Esophagus muscularis mucosa (tissue), 4 donors: ENCODE measurements around the gene NAV2. TPM values are rescaled to one million over a fixed set of nuclear protein-coding genes. Genes with fewer than 3 reads are reported as not detected.
A peak's percentile ranks its signal among the peaks of the same experiment; 100 is the strongest.

Source experiments
- DNase-seq: peaks from one replicate; pipeline ENCODE4 v3.0.0-alpha.2; 2017; ENCODE audit errors: extremely low spot score
- H3K27ac ChIP-seq, 4 donors: fragments of 200-600 bp; sonication (generic); replicated peaks in 1 of 4; 1 replicate in 3 of 4; 2 replicates in 1 of 4; pipeline ENCODE4 v1.5.1; 2016 to 2019; ENCODE audit warnings: mild to moderate bottlenecking in 1 of 4
- H3K27me3 ChIP-seq, 4 donors: fragments of 200-600 bp; sonication (generic); one replicate each; pipeline versions ENCODE4 v1.5.1 to v1.6.0; 2016 to 2019
- H3K36me3 ChIP-seq, 4 donors: fragments of 200-600 bp; sonication (generic); one replicate each; pipeline ENCODE4 v1.5.1; 2016 to 2019
- H3K4me1 ChIP-seq, 4 donors: fragments of 200-600 bp; sonication (generic); one replicate each; pipeline ENCODE4 v1.5.1; 2016 to 2019
- H3K4me3 ChIP-seq, 4 donors: fragments of 200-600 bp; sonication (generic); 1 replicate in 2 of 4; 2 replicates in 2 of 4; pipeline ENCODE4 v1.5.1; 2016 to 2019; ENCODE audit warnings: mild to moderate bottlenecking in 4 of 4, moderate library complexity in 1 of 4
- H3K9me3 ChIP-seq, 4 donors: fragments of 200-600 bp; sonication (generic); 1 replicate in 3 of 4; 2 replicates in 1 of 4; pipeline ENCODE4 v1.5.1; 2016 to 2019
- EP300 ChIP-seq: sonication (generic); formaldehyde crosslinking; IDR thresholded peaks from one replicate; pipeline ENCODE4 v1.6.1; 2017; ENCODE audit warnings: antibody characterized with exemption
- POLR2A ChIP-seq: fragments of 450-650 bp; IDR thresholded peaks from one replicate; pipeline ENCODE4 v1.6.1; 2017; ENCODE audit warnings: antibody characterized with exemption, moderate library complexity, mild to moderate bottlenecking, low read depth
- POLR2AphosphoS5 ChIP-seq, 2 donors: sonication (generic); formaldehyde crosslinking; IDR thresholded peaks; one replicate each; pipeline ENCODE4 v1.6.1; 2017; ENCODE audit warnings: antibody characterized with exemption in 2 of 2
- WGBS: methylation state at CpG from one replicate; pipeline ENCODE4 v1.1.5; 2018; 5-methylcytosine and 5-hydroxymethylcytosine counted together
- intact Hi-C: fragments of 100-400 bp; cut with DNase I; formaldehyde crosslinking; loops from one replicate; pipeline ENCODE4 v1.15.1; 2023
- total RNA-seq, 4 donors: library from RNA; depleted of rRNA; stranded (reverse); fragments of >200 nt; gene quantifications; one replicate each; pipeline versions ENCODE4 v1.1.0 to v1.2.1, GENCODE V29; 2016
- TF ChIP-seq, protein P1 (sequence below), 3 experiments: fragments of 200-600 bp in 2 of 3; fragments of 450-650 bp in 1 of 3; sonication (generic) in 2 of 3; IDR thresholded peaks; one replicate each; pipeline ENCODE4 v1.5.1; 2017 to 2019; ENCODE audit warnings: antibody characterized with exemption in 3 of 3, mild to moderate bottlenecking in 2 of 3, moderate library complexity in 1 of 3

The NAV2 gene
- total RNA-seq, 4 donors from 2014 or later = 21.9 to 57.0 (median 37.5) TPM

DNA sequence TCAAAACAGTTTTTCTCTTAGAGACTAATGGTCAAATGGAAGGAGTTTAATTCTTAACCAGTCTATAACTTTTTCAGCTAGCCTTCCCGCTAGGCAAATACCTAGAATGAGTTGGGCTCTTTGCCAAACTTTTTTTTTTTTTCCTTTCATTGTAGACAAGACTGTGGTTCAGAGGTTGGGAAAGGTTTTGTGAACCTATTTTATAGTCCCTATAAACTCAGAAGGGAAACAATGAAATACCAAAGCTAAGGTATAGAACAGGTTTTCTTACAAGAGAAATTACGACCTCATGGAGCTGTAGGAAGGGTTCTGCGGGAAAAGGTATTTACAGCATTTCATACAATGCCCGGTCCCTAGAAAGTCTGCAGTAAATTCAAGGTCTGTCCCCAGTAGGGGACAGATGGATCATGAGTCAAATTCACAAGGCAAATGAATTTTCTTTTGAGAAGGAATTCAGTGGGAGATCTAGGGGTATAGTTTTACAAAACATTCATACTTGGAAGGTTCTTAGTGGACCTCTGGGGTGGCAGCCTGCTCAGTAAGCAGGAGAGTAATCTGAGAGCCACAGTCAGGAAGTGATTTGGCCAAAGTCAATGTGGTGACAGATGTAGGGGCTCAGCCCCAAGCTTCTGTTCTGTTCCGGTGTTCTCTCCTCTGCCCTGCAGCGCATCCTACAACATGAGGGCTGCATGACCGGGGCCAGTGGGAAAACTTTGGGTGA is 300.9 kb downstream of the NAV2 start:
- Histone ChIP-seq H3K27ac (no peak overlapping the region), H3K36me3 (no peaks in the 10 kb centered on the region), H3K27me3 (no peaks in the 10 kb centered on the region), H3K4me1 (peaks cover 14 to 56% (median 45%) of the 10 kb centered on the region in 4 donors), H3K9me3 (no peaks in the 10 kb centered on the region), H3K4me3 (no peak overlapping the region)
- 75% methylated on average over 5 of the region's 7 CpGs for WGBS
- intact Hi-C loops = no loop called here
- no peak for DNase-seq
- TF ChIP-seq, protein P1, sequence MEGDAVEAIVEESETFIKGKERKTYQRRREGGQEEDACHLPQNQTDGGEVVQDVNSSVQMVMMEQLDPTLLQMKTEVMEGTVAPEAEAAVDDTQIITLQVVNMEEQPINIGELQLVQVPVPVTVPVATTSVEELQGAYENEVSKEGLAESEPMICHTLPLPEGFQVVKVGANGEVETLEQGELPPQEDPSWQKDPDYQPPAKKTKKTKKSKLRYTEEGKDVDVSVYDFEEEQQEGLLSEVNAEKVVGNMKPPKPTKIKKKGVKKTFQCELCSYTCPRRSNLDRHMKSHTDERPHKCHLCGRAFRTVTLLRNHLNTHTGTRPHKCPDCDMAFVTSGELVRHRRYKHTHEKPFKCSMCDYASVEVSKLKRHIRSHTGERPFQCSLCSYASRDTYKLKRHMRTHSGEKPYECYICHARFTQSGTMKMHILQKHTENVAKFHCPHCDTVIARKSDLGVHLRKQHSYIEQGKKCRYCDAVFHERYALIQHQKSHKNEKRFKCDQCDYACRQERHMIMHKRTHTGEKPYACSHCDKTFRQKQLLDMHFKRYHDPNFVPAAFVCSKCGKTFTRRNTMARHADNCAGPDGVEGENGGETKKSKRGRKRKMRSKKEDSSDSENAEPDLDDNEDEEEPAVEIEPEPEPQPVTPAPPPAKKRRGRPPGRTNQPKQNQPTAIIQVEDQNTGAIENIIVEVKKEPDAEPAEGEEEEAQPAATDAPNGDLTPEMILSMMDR (IDR thresholded peaks at IDR 0.05) = no peak
- no peak for TF ChIP-seq EP300
- TF ChIP-seq POLR2A = no peak
- TF ChIP-seq POLR2AphosphoS5 (IDR thresholded peaks at IDR 0.05) = no peak

DNA sequence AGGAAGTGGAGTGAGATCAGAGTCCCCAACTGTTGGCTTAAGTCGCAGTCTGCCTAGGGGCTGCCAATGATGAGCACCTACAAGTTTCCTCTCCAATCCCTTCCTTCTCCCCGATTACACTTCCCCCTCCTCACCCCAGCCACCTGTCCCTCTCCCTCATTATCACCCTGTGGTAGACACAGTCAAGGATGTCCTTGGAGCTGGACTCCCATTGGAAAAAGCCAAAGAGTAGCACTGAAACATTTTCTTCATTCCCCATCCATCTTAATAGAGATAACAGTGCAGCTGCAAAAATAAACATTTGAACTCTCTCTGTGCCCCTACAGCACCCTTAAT is 301.4 kb downstream of the NAV2 start:
- DNase-seq = no peak
- H3K27ac ChIP-seq = no peak overlapping the region
- peaks cover 10 to 51% (median 39%) of the 10 kb centered on the region in 4 donors for H3K4me1 ChIP-seq
- H3K9me3 ChIP-seq = no peaks in the 10 kb centered on the region
- intact Hi-C loops = no loop called here
- H3K27me3 ChIP-seq = no peaks in the 10 kb centered on the region
- TF ChIP-seq POLR2AphosphoS5 (IDR thresholded peaks at IDR 0.05) = no peak
- TF ChIP-seq EP300 = no peak
- no peak for TF ChIP-seq POLR2A
- TF ChIP-seq, protein P1 (IDR thresholded peaks at IDR 0.05) = no peak
- H3K36me3 ChIP-seq = no peaks in the 10 kb centered on the region
- no peak overlapping the region for H3K4me3 ChIP-seq
- 29% methylated on average over 2 of the region's 2 CpGs for WGBS

DNA sequence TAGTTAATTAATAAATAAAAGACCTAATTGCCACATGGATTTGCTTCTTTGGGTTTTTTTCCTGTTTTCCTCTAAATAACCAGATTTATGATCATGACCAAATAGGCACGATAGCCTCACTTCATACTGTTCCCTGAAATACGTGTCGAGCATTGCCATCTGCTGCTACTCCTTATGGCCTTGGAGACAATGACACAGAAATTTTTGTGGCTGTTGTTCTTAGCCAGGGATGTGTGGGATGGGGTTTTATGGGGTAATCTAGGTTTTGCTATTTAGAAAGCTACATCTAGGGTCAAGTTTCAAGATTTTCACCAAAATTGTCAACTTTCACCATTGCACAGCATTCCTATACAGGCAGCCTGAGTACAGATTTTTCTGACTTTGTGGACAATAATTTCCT is 302.5 kb downstream of the NAV2 start:
- no peak overlapping the region for H3K4me3 ChIP-seq
- peaks cover 10 to 47% (median 39%) of the 10 kb centered on the region in 4 donors for H3K4me1 ChIP-seq
- H3K27me3 ChIP-seq = no peaks in the 10 kb centered on the region
- no peaks in the 10 kb centered on the region for H3K36me3 ChIP-seq
- H3K9me3 ChIP-seq = no peaks in the 10 kb centered on the region
- intact Hi-C loops = no loop called here
- no peak for TF ChIP-seq POLR2AphosphoS5 (IDR thresholded peaks at IDR 0.05)
- no peak for TF ChIP-seq POLR2A
- TF ChIP-seq EP300 = no peak
- TF ChIP-seq, protein P1 (IDR thresholded peaks at IDR 0.05) = no peak
- no peak overlapping the region for H3K27ac ChIP-seq
- no peak for DNase-seq
- 94% methylated on average over 3 of the region's 3 CpGs for WGBS

DNA sequence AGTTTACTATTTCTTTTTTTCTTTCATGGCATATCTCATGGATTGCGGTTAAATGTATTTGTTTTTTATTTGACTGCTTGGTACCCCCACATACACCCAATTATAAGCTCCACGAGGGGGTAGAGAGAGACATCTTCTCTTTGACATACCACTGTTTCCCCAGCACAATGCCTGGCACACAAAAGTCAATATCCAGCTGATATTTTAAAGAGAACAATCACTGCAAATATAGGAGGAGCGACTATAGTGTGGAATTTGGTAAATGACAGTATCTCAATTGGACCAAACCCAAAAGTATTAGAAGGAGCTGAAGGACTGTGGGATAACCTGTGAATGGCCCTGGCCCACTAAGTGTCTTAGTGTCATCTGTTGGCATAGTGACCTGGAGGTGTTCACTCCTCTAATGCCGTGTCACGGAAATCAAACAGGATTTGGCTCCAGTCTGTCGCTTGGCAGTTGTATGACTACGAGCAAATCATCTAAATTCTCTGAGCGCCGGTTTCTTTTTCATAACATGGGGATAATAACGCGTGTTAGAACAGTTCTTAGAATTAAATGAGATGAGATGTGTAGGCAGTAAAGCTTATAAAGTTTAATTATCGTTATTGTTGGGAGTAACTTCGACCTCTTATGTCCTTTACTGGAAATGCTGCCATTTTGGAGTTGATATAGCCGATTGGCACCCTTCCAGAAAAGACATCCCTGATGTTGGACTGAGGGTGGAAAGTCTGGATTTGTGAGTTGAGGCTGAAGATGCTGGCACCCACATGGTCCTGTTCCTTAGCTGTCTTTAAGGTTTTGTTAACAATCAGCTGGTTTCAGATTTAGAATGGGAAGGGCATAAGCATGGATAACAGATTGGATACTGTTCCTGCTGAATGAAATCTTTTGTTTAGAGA is 303.1 kb downstream of the NAV2 start:
- Histone ChIP-seq H3K27ac (peak overlapping the region in 1 of 4 donors; percentile 7), H3K36me3 (no peaks in the 10 kb centered on the region), H3K4me3 (no peak overlapping the region), H3K9me3 (no peaks in the 10 kb centered on the region), H3K27me3 (no peaks in the 10 kb centered on the region), H3K4me1 (peaks cover 10 to 49% (median 35%) of the 10 kb centered on the region in 4 donors)
- TF ChIP-seq POLR2AphosphoS5 (IDR thresholded peaks at IDR 0.05) = no peak
- no peak for TF ChIP-seq POLR2A
- no peak for TF ChIP-seq EP300
- TF ChIP-seq, protein P1 (IDR thresholded peaks at IDR 0.05) = no peak
- 63% methylated on average over 14 of the region's 14 CpGs for WGBS
- no peak for DNase-seq
- intact Hi-C loops = no loop called here
